H1 (cell line): Measurements from ENCODE around the gene PRIMA1. TPM values are rescaled to one million over a fixed set of nuclear protein-coding genes. Genes with fewer than 3 reads are reported as not detected.

Experiments
- CTCF ChIA-PET: fragments of 300-600 bp; sonication (Branson Sonifier 250); formaldehyde crosslinking; loops from one replicate; lab custom pipeline; 2021; ENCODE audit not compliant: partially characterized antibody; lab: Charles Lee
- POLR2A ChIA-PET: fragments of 300-600 bp; sonication (Branson Sonifier 250); formaldehyde crosslinking; loops from one replicate; lab custom pipeline; 2021; ENCODE audit warnings: inconsistent platforms; ENCODE audit not compliant: partially characterized antibody; lab: Charles Lee
- DNase-seq, 2 experiments: peaks; one replicate each; pipeline versions ENCODE4 v3.0.0 to v3.0.0-alpha.2; 2010 to 2022; ENCODE audit warnings: low spot score in 2 of 2, low read depth in 1 of 2, mixed read lengths in 1 of 2
- FAIRE-seq: peaks from 2 replicates; lab custom pipeline; 2011; peaks lifted over from hg19 to GRCh38; lab: Jason Lieb, UNC
- H2AFZ ChIP-seq: 2 replicates; pipeline ENCODE4 v1.8.1; 2012; ENCODE audit warnings: low read length, inconsistent platforms
- H2AK5ac ChIP-seq: 2 replicates; pipeline ENCODE4 v1.6.1; 2013; ENCODE audit warnings: low read depth, low read length
- H2BK120ac ChIP-seq: replicated peaks from 2 replicates; pipeline ENCODE3; 2013; ENCODE audit warnings: low read depth, low read length, inconsistent platforms
- H2BK12ac ChIP-seq: 2 replicates; pipeline ENCODE4 v1.6.1; 2013; ENCODE audit warnings: low read depth, low read length
- H2BK15ac ChIP-seq: 2 replicates; pipeline ENCODE4 v1.6.1; 2013; ENCODE audit warnings: low read length
- H2BK20ac ChIP-seq: 2 replicates; pipeline ENCODE4 v1.6.1; 2013; ENCODE audit warnings: low read length
- H2BK5ac ChIP-seq: 2 replicates; pipeline ENCODE4 v1.6.1; 2013; ENCODE audit warnings: low read depth, low read length
- H3K14ac ChIP-seq: 2 replicates; pipeline ENCODE4 v1.6.1; 2013; ENCODE audit warnings: inconsistent platforms; ENCODE audit not compliant: insufficient read length
- H3K18ac ChIP-seq: 2 replicates; pipeline ENCODE4 v1.6.1; 2013; ENCODE audit warnings: low read length; ENCODE audit errors: extremely low read depth
- H3K23ac ChIP-seq: 2 replicates; pipeline ENCODE4 v1.6.1; 2013; ENCODE audit warnings: inconsistent platforms; ENCODE audit not compliant: insufficient read length
- H3K23me2 ChIP-seq: 2 replicates; pipeline ENCODE4 v1.6.1; 2013; ENCODE audit warnings: low read depth, low read length
- H3K27ac ChIP-seq: 2 replicates; pipeline ENCODE4 v1.6.1; 2011; ENCODE audit warnings: low read depth, low read length, inconsistent platforms
- H3K27me3 ChIP-seq, 4 experiments: replicated peaks in 1 of 4; 1 replicate in 1 of 4; 2 replicates in 3 of 4; pipeline versions ENCODE4 v1.6.1 to v1.8.1; 2011 to 2013; ENCODE audit warnings: low read length in 3 of 4, mild to moderate bottlenecking in 3 of 4, inconsistent platforms in 2 of 4, mixed read lengths in 2 of 4, moderate library complexity in 1 of 4; ENCODE audit not compliant: control insufficient read depth in 3 of 4, insufficient read depth in 3 of 4; ENCODE audit errors: extremely low read depth in 1 of 4
- H3K36me3 ChIP-seq, 4 experiments: 2 replicates each; pipeline versions ENCODE4 v1.6.1 to v1.8.1; 2011 to 2013; ENCODE audit warnings: mild to moderate bottlenecking in 4 of 4, low read length in 3 of 4, moderate library complexity in 2 of 4, control low read depth in 1 of 4, inconsistent platforms in 1 of 4; ENCODE audit not compliant: insufficient read depth in 4 of 4, control insufficient read depth in 2 of 4
- H3K4ac ChIP-seq: replicated peaks from 2 replicates; pipeline ENCODE3; 2013; ENCODE audit warnings: low read length, low read depth, mixed read lengths, inconsistent platforms; ENCODE audit not compliant: insufficient read length
- H3K4me1 ChIP-seq, 4 experiments: replicated peaks in 1 of 4; 1 replicate in 1 of 4; 2 replicates in 3 of 4; pipeline versions ENCODE4 v1.6.1 to v1.8.1; 2011 to 2013; ENCODE audit warnings: low read length in 3 of 4, inconsistent platforms in 2 of 4, mixed read lengths in 1 of 4; ENCODE audit not compliant: insufficient read depth in 4 of 4, control insufficient read depth in 3 of 4
- H3K4me2 ChIP-seq, 2 experiments: 2 replicates each; pipeline versions ENCODE4 v1.6.1 to v1.8.1; 2011 to 2013; ENCODE audit warnings: low read depth in 2 of 2, low read length in 2 of 2, control low read depth in 1 of 2, inconsistent platforms in 1 of 2, mild to moderate bottlenecking in 1 of 2; ENCODE audit not compliant: insufficient read depth in 1 of 2
- H3K4me3 ChIP-seq, 4 experiments: fragments of 200-600, 300-600 bp in 1 of 4; sonication (generic), shearing (Covaris generic), sonication (Bioruptor Twin) in 1 of 4; 2 replicates each; pipeline versions ENCODE4 v1.5.1 to v1.8.1; 2011 to 2016; ENCODE audit warnings: low read length in 4 of 4, low read depth in 3 of 4, control low read depth in 2 of 4, inconsistent platforms in 2 of 4, mild to moderate bottlenecking in 2 of 4, mixed read lengths in 1 of 4, moderate library complexity in 1 of 4; ENCODE audit not compliant: insufficient read depth in 2 of 4; ENCODE audit errors: extremely low read depth in 1 of 4
- H3K56ac ChIP-seq: replicated peaks from 2 replicates; pipeline ENCODE3; 2013; ENCODE audit warnings: low read depth, mild to moderate bottlenecking, mixed read lengths, low read length, inconsistent platforms; ENCODE audit not compliant: insufficient read length
- H3K79me1 ChIP-seq: 2 replicates; pipeline ENCODE4 v1.6.1; 2013; ENCODE audit warnings: low read depth, low read length, control low read depth
- H3K79me2 ChIP-seq, 2 experiments: 2 replicates each; pipeline versions ENCODE4 v1.6.1 to v1.8.1; 2012 to 2013; ENCODE audit warnings: low read length in 2 of 2, mild to moderate bottlenecking in 2 of 2, inconsistent platforms in 1 of 2; ENCODE audit not compliant: insufficient read depth in 2 of 2, control insufficient read depth in 1 of 2
- H3K9ac ChIP-seq, 4 experiments: replicated peaks in 1 of 4; 1 replicate in 1 of 4; 2 replicates in 3 of 4; pipeline versions ENCODE4 v1.6.1 to v1.8.1; 2011 to 2013; ENCODE audit warnings: low read depth in 3 of 4, low read length in 3 of 4, control low read depth in 2 of 4, mild to moderate bottlenecking in 2 of 4, moderate library complexity in 2 of 4, inconsistent platforms in 1 of 4; ENCODE audit errors: extremely low read depth in 1 of 4
- H3K9me3 ChIP-seq, 2 experiments: 2 replicates each; pipeline versions ENCODE4 v1.6.1 to v1.8.1; 2012 to 2013; ENCODE audit warnings: mild to moderate bottlenecking in 2 of 2, moderate library complexity in 2 of 2, control low read depth in 1 of 2, inconsistent platforms in 1 of 2, low read depth in 1 of 2, low read length in 1 of 2, mixed read lengths in 1 of 2; ENCODE audit not compliant: insufficient read depth in 2 of 2
- H4K20me1 ChIP-seq, 2 experiments: replicated peaks in 1 of 2; 2 replicates each; pipeline versions ENCODE3 to v1.8.1; 2011 to 2013; ENCODE audit warnings: inconsistent platforms in 2 of 2, low read length in 2 of 2, mild to moderate bottlenecking in 1 of 2; ENCODE audit not compliant: insufficient read depth in 2 of 2, control insufficient read depth in 1 of 2
- H4K5ac ChIP-seq: 2 replicates; pipeline ENCODE4 v1.6.1; 2013; ENCODE audit warnings: low read length, low read depth, mixed read lengths, inconsistent platforms; ENCODE audit not compliant: insufficient read length
- H4K8ac ChIP-seq: 2 replicates; pipeline ENCODE4 v1.8.0; 2013; ENCODE audit warnings: mild to moderate bottlenecking, moderate library complexity, low read length, inconsistent platforms; ENCODE audit not compliant: insufficient read depth; ENCODE audit errors: extremely low read depth
- H4K91ac ChIP-seq: replicated peaks from 2 replicates; pipeline ENCODE3; 2013; ENCODE audit warnings: low read length, mixed read lengths, inconsistent platforms; ENCODE audit not compliant: insufficient read length
- POLR2A ChIP-seq, 2 experiments: IDR thresholded peaks; 1 replicate in 1 of 2; 2 replicates in 1 of 2; pipeline ENCODE4 v1.6.1; 2011; ENCODE audit warnings: low read depth in 2 of 2, low read length in 2 of 2, mild to moderate bottlenecking in 2 of 2; ENCODE audit errors: control extremely low read depth in 1 of 2
- TAF7 ChIP-seq: optimal IDR thresholded peaks from 2 replicates; pipeline ENCODE3; 2011; ENCODE audit warnings: low read depth, mild to moderate bottlenecking, inconsistent platforms, low read length, moderate library complexity, borderline replicate concordance
- WGBS, 2 experiments: shearing (Covaris generic) in 1 of 2; methylation state at CpG; one replicate each; pipeline versions ENCODE4 v1.1.6 to v1.1.7; 2013 to 2015; ENCODE audit warnings: low lambda C conversion rate in 2 of 2, mixed read lengths in 2 of 2, inconsistent platforms in 1 of 2, low coverage in 1 of 2, missing lambda C conversion rate in 1 of 2; ENCODE audit not compliant: insufficient replicate concordance in 2 of 2, insufficient coverage in 1 of 2, insufficient read length in 1 of 2; ENCODE audit errors: extremely low coverage in 1 of 2, missing lambda C conversion rate in 1 of 2; 5-methylcytosine and 5-hydroxymethylcytosine counted together
- polyA plus RNA-seq, 7 experiments: library from polyadenylated mRNA; depleted of rRNA in 3 of 7; stranded (reverse) in 5 of 7; unstranded in 2 of 7; fragments of >200 nt in 5 of 7; fragments of 200-250 nt in 2 of 7; gene quantifications; 1 replicate in 5 of 7; 2 replicates in 1 of 7; 4 replicates in 1 of 7; pipeline versions ENCODE4 v1.2.1 to v1.2.3, GENCODE V29; 2011 to 2013; ENCODE audit warnings: missing spikeins in 2 of 7, mixed read lengths in 2 of 7
- total RNA-seq: library from RNA; stranded (reverse); fragmentation: NEBNext Ultra II Directional; extraction: Animal tissue kit (Norgen Biotek cat#: 25700); gene quantifications from 2 replicates; pipeline ENCODE4 v1.2.1, GENCODE V29; 2021

Gene PRIMA1
- total and polyA plus RNA-seq, 2 of the 8 experiments (the other 6 are each of a cell fraction or from before 2014, with no cell fraction given), result 2.8 to 4.5 TPM

DNA sequence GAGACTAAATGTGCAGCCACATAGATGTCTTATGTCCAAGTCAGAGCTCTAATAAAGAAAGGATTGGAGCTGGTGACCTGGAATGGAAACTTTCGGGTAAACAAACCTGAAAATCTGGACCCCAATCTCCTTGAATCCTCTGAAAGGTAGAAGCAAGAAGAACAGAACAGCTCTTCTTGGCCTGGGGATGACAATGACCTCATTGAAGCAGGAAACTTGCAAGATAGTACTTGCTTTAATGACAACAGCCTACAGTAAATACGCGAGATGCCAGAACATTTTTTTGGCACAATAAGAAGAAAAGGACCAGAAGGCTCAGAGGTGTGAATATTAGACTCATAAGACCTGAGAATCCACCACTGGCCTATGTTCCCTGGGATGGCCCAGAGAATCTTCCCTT, 4.1 kb upstream of the PRIMA1 start:
- Histone ChIP-seq H3K18ac (no peak overlapping the region), H2AK5ac (no peak overlapping the region), H3K79me1 (no peaks in the 10 kb centered on the region), H2BK12ac (no peak overlapping the region), H4K20me1 (no peaks in the 10 kb centered on the region), H2BK5ac (no peak overlapping the region), H2BK15ac (no peak overlapping the region), H3K9ac (no peak overlapping the region), H4K91ac (no peak overlapping the region), H3K56ac (no peak overlapping the region), H3K27ac (no peak overlapping the region), H3K4me1 (peaks cover 0 to 16% (median 7%) of the 10 kb centered on the region in 4 experiments; a peak in 4 of 7 replicates), H3K36me3 (no peaks in the 10 kb centered on the region), H2BK20ac (no peak overlapping the region), H3K23me2 (peaks cover 13% of the 10 kb centered on the region; the same call in 1 of the 2 replicates), H2BK120ac (no peak overlapping the region), H3K79me2 (no peaks in the 10 kb centered on the region), H3K4me2 (no peak overlapping the region), H3K14ac (no peak overlapping the region), H3K4ac (no peak overlapping the region), H3K27me3 (peaks cover 2 to 19% (median 11%) of the 10 kb centered on the region in 4 experiments; a peak in 6 of 7 replicates), H4K5ac (no peak overlapping the region), H3K23ac (no peak overlapping the region), H2AFZ (no peak overlapping the region), H3K4me3 (no peak overlapping the region), H3K9me3 (no peaks in the 10 kb centered on the region), H4K8ac (no peak overlapping the region)
- no peak for FAIRE-seq
- DNase-seq, result no peak
- ChIA-PET POLR2A (no interaction called here), CTCF (interaction anchor here (1.0 to 5.0 kb wide), 3 partner anchors 11 to 138 kb away, joined by 3 to 48 read pairs (median 9); no protein-coding TSS in a partner anchor)
- no peak for TF ChIP-seq POLR2A (IDR thresholded peaks at IDR 0.05; ENCODE audit: control extremely low read depth in 1 of 2, low read depth in 2 of 2, low read length in 2 of 2)
- no peak for TF ChIP-seq TAF7
- 84% methylated on average over 3 of the region's 3 CpGs; no CpG with 5 or more reads in 1 of the 2 experiments for WGBS, 2 experiments
